NCI-H1694 treated with DMSO at 0.1 percent for 48 hours (cell line): ENCODE measurements around the gene RHCE.
A peak's percentile ranks its signal among the peaks of the same experiment; 100 is the strongest.
"Not testable (repeated sequence)": the region's sequence is repeated elsewhere in the genome, so short reads cannot be mapped to it uniquely, and the experiment has no call there.

Experiments
- DNase-seq: peaks from one replicate; lab custom pipeline; 2025; lab: John Stamatoyannopoulos, UW

The RHCE gene

GRCh38 chr1:25342846-25343245, 77.8 kb downstream of the RHCE start:
- no peak for DNase-seq

- DNase-seq = no peak
Measured at GRCh38 chr1:25341746-25342145, 78.9 kb downstream of the RHCE start.

GRCh38 chr1:25338986-25339385, 81.6 kb downstream of the RHCE start:
- DNase-seq = no peak

- DNase-seq = peak; percentile 44
Measured at GRCh38 chr1:25338188-25338981, 82.2 kb downstream of the RHCE start, which contains the start of gene TMEM50A. TSS of gene TMEM50A (plus strand) at chr1:25338334. CDS start at chr1:25340487, 2,153 bp downstream.

GRCh38 chr1:25337483-25338187, 83.0 kb downstream of the RHCE start:
- not testable (repeated sequence) for DNase-seq

GRCh38 chr1:25336922-25337354, 83.7 kb downstream of the RHCE start:
- not testable (repeated sequence) for DNase-seq

DNA sequence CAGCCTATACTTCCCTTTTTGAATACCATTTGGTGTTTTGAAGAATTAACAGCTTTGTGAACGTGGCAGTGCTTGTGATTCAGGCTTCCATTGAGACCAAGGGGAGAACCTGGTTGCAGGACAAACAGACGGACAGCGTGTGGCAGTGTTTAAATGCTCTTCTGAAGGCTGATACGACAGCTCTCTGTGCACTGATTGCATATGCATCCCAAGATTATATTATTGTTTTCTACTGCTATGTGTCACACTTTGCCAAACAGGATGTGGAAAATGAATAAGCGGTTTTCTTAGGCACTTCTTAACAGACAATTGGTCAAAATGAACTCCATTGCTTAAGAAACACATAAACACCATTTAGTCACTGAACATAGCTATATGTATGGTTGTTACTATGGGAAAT, 90.7 kb downstream of the RHCE start:
- not testable (repeated sequence) for DNase-seq

GRCh38 chr1:25329336-25329735, 91.3 kb downstream of the RHCE start:
- not testable (repeated sequence) for DNase-seq

DNA sequence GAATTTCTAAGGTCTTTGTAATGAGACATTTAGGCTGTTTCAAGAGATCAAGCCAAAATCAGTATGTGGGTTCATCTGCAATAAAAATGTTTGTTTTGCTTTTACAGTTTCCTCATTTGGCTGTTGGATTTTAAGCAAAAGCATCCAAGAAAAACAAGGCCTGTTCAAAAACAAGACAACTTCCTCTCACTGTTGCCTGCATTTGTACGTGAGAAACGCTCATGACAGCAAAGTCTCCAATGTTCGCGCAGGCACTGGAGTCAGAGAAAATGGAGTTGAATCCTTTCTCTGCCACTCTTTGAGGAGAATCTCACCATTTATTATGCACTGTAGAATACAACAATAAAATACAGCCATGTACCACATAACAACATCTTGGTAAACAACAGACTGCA, 91.8 kb downstream of the RHCE start:
- DNase-seq = not testable (repeated sequence)

DNA sequence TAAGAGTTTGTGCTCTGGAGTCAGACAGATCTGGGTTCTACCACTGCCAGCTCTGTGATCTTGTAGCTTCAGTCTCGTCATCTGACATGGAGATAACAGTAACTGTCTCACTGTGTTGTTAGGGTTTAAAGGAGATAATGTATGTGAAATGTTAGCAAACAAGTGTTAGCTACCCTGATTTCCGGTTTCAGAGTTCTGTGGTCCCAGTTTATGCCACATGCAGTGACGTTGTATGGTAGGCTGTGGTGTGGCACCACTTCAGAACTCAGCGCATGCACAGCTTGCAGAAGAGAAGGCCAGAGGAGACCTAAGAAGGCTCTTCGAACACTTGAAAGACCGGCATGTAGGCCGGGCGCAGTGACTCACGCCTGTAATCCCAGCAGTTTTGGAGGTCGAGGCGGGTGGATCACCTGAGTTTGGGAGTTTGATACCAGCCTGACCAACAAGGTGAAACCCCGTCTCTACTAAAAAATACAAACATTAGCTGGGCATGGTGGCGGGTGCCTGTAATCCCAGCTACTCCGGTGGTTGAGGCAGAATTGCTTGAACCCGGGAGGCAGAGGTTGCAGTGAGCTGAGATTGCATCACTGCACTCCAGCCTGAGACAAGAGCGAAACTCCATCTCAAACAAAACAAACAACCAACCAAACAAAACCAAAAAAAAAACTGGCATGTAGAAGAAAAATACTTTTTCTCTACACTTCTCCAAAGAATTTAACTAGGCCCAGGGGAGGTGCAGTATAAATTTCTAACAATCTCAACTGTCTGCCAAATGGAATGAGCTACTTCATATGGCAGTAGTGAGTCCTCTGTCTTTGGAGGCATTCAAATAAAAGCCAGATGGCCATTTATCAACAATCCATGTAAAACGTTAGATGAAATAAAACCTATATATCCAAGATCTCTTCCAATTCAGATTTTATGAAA, 92.5 kb downstream of the RHCE start:
- not testable (repeated sequence) for DNase-seq

DNA sequence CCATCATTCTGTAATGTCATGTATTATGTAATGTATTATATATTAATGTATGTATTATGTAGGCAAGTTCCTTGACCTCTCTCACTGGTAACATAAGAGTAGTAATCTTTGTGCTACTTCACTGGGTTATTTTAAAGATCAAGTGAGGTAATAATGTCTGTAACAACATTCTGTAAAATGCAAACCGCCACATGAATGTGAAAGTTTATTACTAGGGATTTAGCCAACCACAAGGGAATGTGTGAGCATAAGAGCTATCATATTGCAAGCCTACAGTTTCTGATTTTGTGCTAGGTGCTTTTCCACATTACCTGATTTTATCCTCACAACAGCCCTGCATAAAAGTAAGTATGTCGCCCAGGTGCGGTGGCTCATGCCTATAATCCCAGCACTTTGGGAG, 96.2 kb downstream of the RHCE start:
- DNase-seq = not testable (repeated sequence)

- DNase-seq = not testable (repeated sequence)
Measured at GRCh38 chr1:25322127-25322526, 98.5 kb downstream of the RHCE start.

GRCh38 chr1:25320314-25320938, 100.2 kb downstream of the RHCE start:
- DNase-seq = not testable (repeated sequence)

DNA sequence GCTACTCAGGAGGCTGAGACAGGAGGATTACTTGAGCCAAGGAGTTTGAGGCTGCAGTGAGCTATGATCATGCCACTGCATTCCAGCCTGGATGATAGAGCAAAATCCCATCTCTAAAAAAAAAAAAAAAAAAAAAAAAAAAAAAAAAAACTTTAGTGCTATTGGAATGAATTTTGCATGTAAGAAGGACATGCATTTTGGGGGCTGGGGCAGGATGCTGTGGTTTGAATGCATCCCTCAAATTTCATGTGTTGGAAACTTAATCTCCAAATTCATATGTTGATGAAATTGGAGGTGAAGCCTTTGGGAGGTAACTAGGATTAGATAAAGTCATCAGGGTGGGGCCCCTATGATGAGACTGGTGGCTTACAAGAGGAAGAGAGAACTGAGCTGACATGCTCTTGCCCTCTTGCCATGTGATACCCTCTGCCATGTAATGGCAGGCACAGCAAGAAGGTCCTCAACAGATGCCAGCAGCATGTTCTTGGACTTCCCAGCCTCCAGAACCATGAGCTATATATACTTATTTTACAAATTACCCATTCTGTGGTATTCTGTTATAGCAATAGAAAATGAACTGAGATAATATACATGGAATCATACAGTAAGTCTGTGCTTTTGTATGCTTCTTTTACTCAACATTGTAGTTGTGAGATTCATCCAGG, 107.7 kb downstream of the RHCE start:
- DNase-seq = not testable (repeated sequence)
